ENCODE measurements around the gene RNF112.

GRCh38 chr17:19426631-19427030, 15.6 kb downstream of the RNF112 start:
- no peak for TF ChIP-seq CTCF (IDR thresholded peaks at IDR 0.05)
- no peak for TF ChIP-seq TCF7L2 (IDR thresholded peaks at IDR 0.05; ENCODE audit: low read depth, low read length)
- no peak for TF ChIP-seq SIN3A (IDR thresholded peaks at IDR 0.05; ENCODE audit: borderline replicate concordance, insufficient read depth, low read depth, low read length)
